Stimulated activated CD8-positive, alpha-beta memory T cell treated with anti-CD3 and anti-CD28 coated beads, Interleukin-4, amount 100 ng/mL, for 48 hours (primary cell): ENCODE results near the gene INO80E.
A peak's percentile ranks its signal among the peaks of the same experiment; 100 is the strongest.
"Not testable (repeated sequence)": the region's sequence is repeated elsewhere in the genome, so short reads cannot be mapped to it uniquely, and the experiment has no call there.

Source experiments
- DNase-seq: peaks from one replicate; pipeline ENCODE4 v3.0.0-alpha.2; 2020

INO80E gene

GRCh38 chr16:30032083-30032819 lies 36.2 kb downstream of the INO80E start:
- DNase-seq: peak; percentile 77

GRCh38 chr16:30033270-30033669 lies 37.2 kb downstream of the INO80E start:
- DNase-seq: no peak

GRCh38 chr16:30040221-30040620 lies 44.2 kb downstream of the INO80E start:
- no peak for DNase-seq

- DNase-seq: not testable (repeated sequence)
Measured at GRCh38 chr16:30040690-30041089, 44.6 kb downstream of the INO80E start.

- DNase-seq: no peak
Measured at GRCh38 chr16:30041841-30042240, 45.8 kb downstream of the INO80E start.

- DNase-seq: no peak
Measured at GRCh38 chr16:30046178-30046577, 50.1 kb downstream of the INO80E start.

GRCh38 chr16:30046588-30046987 lies 50.5 kb downstream of the INO80E start:
- no peak for DNase-seq

GRCh38 chr16:30049871-30050270 lies 53.8 kb downstream of the INO80E start:
- DNase-seq: no peak

GRCh38 chr16:30051518-30051917 lies 55.5 kb downstream of the INO80E start:
- DNase-seq: no peak

GRCh38 chr16:30052671-30053372 lies 56.8 kb downstream of the INO80E start:
- DNase-seq: peak; percentile 98

- DNase-seq: no peak
Measured at GRCh38 chr16:30053376-30054015, 57.5 kb downstream of the INO80E start.

GRCh38 chr16:30054451-30054850 lies 58.4 kb downstream of the INO80E start:
- DNase-seq: no peak

- peak; percentile 78 for DNase-seq
Measured at GRCh38 chr16:30054959-30055553, 59.0 kb downstream of the INO80E start.
